GM18517 (cell line): ENCODE results near the gene MTX1.
"Not testable (repeated sequence)": the region's sequence is repeated elsewhere in the genome, so short reads cannot be mapped to it uniquely, and the experiment has no call there.

ENCODE experiments used
- ATAC-seq: cut with Tn5 transposase; IDR thresholded peaks from one replicate; pipeline ENCODE4 v1.9.1; 2021; ENCODE audit warnings: mild to moderate bottlenecking, moderate library complexity; ENCODE audit not compliant: unreplicated experiment

MTX1 gene, protein sequence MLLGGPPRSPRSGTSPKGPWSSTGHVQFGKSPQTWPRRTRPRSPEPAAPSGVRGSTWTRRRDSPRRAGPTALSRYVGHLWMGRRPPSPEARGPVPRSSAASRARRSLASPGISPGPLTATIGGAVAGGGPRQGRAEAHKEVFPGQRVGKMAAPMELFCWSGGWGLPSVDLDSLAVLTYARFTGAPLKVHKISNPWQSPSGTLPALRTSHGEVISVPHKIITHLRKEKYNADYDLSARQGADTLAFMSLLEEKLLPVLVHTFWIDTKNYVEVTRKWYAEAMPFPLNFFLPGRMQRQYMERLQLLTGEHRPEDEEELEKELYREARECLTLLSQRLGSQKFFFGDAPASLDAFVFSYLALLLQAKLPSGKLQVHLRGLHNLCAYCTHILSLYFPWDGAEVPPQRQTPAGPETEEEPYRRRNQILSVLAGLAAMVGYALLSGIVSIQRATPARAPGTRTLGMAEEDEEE

DNA sequence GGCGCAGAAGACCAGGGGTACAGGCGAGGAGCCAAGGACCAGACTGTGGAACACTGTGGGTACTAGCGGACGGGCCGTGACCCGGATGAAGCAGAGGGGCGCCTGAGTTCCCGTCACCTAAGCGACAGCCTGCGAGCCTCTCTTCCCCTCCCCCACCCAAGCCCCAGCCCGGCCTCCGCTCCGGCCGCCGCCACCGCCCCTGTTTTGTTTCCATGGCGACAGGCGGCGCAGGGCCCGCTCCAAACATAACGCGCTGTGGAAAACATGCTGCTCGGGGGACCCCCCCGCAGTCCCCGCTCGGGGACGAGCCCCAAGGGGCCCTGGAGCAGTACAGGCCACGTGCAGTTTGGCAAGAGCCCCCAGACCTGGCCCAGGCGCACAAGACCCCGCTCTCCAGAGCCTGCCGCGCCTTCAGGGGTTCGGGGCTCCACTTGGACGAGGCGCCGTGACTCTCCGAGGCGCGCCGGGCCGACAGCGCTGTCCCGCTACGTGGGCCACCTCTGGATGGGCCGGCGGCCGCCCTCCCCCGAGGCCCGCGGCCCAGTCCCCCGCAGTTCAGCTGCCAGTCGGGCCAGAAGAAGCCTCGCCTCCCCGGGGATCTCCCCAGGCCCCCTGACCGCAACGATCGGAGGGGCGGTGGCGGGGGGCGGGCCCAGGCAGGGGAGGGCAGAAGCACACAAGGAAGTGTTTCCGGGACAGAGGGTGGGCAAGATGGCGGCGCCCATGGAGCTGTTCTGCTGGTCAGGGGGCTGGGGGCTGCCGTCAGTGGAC is at the start of gene MTX1:
Gene MTX1, plus strand, starts transcription at position 155 of the 771 bp plus-strand sequence. Its CDS starts 110 bp downstream, at position 265.
- peak; percentile 57 for ATAC-seq

DNA sequence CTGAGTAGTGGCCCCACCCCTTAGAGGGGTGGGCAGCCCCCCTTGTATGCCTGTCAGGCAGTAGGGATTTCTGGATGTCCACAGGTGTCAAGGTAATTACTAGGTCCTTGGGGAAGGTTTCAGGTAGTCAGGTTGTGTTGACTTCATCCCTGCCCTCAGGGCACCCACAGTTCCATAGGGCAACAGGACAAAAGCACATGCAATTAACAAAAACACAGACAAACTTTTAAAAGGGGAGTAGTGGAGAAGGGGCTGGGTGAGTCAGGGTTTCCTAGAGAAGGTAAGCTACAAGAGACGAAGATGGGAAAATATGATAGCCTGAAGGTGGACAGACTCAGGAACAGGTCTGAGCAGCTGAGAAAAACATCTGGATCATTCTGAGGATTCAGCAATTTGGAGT is 49.5 kb upstream of the MTX1 start:
- ATAC-seq: no peak

- no peak for ATAC-seq
Observed at GRCh38 chr1:155160128-155160527, 48.4 kb upstream of the MTX1 start.

- ATAC-seq: not testable (repeated sequence)
Observed at GRCh38 chr1:155162631-155163030, 45.9 kb upstream of the MTX1 start.

GRCh38 chr1:155163785-155164184 is 44.7 kb upstream of the MTX1 start:
- ATAC-seq: not testable (repeated sequence)

DNA sequence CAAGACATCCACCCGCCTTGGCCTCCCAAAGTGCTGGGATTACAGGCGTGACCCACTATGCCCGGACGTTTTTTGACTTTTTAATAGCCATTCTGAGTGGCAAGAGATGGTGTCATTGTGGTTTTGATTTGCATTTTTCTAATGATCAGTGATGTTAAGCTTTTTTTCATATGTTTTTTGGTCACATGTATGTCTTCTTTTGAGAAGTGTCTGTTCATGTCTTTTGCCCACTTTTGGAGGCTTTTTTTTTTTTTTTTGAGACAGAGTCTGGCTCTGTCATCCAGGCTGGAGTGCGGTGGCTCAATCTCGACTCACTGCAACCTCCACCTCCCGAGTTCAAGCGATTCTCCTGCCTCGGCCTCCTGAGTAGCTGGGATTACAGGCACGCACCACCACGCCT is 43.9 kb upstream of the MTX1 start:
- ATAC-seq: not testable (repeated sequence)

DNA sequence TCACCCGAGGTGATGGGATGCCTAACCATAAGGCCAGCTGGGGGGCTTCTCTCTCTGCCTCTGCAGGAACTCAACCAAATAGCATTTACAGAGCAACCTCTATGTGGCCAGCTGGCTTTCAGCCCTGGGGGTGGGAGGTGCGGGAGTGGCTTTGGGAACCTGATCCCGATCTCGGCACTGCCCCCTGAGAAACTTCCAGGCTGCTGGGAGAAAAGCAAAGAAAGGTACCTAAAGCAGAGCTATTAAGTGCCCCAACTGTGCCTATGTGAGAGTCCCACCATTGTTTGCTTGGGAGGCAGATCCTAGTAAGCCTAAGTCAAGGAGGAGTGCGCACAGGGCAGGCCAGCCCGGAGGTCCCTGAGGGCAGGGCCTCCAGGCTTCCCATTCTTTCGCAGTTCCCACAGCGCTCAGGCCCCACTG is 42.4 kb upstream of the MTX1 start:
- ATAC-seq: no peak

GRCh38 chr1:155166471-155167165 is 41.9 kb upstream of the MTX1 start:
- no peak for ATAC-seq

DNA sequence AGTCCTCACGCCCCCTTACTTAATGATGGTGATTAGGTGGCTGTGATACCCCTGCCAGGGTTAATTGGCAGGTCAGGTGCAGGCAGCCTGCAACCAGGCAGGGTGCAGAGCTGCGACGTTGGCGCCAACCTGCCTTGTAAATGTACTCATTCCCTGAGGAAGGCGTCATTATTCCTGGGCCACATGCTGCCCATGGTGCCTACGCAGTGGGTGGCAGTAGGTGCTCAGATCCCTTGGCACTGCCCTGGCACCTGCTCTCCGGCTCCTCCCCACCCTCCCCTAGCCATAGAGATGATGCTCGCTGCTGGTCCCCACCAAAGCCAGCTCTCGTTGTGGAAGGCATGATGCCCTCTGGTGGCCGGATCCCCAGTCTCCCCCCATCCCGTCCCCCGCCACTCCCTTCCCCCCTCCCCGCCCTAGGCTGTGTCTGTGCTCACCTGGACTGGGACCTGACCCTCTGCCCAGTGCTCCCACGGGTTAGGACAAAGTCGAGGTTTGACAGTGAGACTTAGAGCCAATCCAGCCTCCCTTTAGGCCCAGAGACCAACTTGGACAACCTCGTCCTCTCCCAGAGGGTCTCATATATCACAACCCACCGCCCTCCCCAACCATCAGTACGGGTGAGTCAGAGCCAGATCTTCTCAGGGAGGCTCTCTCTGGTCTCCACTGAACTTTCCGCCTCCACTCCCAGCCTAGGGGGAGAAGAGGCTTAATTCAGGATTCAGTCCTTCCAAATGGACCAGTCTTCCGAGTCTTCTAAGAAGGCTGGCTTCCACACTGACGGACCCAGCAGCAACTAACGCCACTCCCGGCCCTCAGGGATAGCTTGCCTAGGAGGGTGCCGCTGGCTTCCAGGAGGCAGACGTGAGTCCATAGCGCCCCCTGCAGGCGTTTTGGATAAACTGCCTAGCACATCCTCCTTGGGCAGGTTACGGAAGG is 41.1 kb upstream of the MTX1 start:
- no peak for ATAC-seq

DNA sequence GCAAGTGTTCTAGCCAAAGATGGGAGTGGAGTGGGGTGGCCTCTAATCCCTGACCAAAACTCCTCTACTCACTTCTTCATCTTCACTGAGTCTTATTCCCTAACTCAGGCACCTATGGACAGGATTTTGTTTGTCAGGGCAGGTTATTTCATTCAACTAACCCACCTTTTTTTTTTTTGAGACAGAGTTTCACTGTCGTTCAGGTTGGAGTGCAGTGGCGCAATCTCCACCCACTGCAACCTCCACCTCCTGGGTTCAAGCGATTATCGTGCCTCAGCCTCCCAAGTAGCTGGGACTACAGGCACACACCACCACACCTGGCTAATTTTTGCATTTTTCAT is 40.4 kb upstream of the MTX1 start:
- not testable (repeated sequence) for ATAC-seq

GRCh38 chr1:155168456-155169210 is 39.9 kb upstream of the MTX1 start:
- ATAC-seq: no peak

GRCh38 chr1:155169541-155169940 is 39.0 kb upstream of the MTX1 start:
- ATAC-seq: no peak

- ATAC-seq: no peak
Observed at GRCh38 chr1:155170101-155170785, 38.3 kb upstream of the MTX1 start.

DNA sequence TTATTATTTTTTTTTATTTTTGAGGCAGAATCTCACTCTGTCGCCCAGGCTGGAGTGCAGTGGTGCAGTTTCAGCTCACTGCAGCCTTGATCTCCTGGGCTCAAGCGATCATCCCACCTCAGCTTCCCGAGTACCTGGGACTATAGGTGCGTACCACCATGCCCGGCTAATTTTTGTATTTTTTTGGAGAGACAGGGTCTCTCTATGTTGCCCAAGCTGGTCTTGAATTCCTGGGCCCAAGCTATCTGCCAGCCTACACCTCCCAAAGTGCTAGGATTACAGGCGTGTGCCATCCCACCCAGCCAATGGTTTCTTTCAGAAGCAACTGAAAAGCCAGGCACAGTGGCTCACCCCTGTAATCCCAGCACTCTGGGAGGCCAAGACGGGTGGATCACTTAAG is 37.7 kb upstream of the MTX1 start:
- no peak for ATAC-seq

DNA sequence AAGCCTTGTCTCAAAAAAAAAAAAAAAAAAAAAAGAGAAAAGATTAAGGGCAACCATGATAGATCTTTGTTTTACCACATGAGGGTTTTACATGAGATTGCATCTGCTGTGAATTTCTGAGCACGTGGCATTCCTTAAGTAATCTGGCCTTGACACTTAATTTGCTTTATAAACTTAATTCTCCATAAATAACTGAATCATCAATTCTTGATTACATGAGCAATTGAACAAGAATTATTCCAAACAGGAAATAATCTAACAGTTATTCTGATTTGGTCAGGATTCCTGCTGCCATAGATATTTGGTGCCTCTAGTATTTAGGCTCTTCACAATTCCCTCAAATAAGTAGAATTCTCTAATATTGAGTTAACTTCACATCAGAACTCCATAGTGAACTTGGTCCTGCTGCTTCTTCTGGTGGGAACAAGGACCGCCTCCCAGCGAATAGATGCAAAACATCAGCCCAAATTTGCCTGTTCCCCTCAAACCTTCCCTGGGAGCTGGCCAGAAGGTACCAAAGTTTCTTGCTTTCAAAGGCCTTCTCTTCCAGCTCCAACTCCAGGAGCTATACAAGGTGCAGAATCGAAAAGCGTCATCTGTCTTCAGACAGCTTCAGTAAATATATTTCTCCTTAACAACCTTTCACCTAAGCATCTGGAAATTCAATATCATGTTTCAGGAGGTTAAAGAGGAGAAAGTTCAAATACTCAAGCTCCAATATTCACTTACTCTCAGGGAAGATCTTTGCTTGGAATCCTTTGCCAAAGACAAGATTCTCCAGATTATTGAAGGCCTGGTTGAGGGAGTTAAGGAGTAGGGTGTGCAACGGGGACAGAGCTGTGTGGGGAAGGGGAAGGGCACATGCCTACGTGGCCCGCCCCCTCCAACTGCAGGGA is 36.4 kb upstream of the MTX1 start:
- ATAC-seq: peak; percentile 15

DNA sequence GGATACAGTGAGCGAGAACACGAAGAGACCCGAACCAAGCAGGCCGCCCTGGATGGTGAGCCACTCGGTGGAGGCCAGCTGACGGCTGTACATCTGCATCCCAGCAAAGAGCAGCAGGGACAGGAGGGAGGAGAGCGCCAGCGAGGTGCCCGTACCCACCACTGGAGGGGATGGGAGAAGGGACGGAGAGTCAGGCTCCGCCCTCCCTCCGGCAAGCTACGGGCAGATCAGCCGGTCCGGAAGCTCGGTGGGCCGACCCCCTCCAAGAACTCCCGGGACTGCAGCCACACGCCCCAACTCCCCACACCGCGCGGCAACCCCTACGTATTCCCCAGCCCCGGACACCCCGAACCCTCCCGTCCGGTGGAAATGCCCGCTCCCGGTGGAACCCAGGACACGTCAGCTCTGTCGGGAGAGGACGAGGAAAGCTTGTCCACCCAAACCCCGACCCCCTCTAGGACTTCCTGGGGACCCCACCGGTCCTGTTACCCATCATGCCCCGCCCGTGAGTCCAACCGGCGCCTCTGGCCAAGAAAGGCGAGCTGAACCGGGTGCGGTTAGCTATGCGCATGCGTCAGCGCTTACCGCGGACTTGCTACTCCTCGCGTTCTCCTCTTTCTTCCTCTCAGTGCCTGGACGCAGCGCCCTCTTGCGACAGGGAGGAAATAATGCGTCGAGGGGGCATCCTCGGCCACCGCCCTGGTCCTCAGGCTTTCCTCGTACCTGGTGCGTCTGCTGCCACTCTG is 35.6 kb upstream of the MTX1 start, which contains the start of gene KRTCAP2:
Gene KRTCAP2, minus strand, starts transcription at position 573 of the 746 bp plus-strand sequence. Its CDS starts 80 bp downstream, at position 493.
- ATAC-seq: peak; percentile 68
